ENCODE results near the gene ARHGAP15.

DNA sequence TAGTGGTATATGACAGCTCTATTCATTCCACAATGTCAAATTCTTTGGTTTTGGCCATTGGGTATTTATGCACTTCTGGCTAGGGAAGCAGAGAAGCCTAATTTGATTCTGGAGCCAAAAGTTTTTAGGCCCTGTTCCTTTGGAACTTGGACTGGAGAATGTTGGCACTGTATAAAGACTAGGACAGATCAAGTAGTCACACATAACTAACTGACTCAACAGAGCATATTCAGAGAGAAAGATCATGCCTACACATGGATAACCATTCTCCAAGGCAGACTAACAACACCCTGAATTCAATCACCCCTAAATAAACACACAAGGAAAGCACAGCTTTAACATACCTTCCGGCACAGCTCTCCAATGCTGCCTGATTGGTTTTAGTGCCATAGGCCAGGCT lies 62.9 kb downstream of the ARHGAP15 start:
- TF ChIP-seq, protein P1, sequence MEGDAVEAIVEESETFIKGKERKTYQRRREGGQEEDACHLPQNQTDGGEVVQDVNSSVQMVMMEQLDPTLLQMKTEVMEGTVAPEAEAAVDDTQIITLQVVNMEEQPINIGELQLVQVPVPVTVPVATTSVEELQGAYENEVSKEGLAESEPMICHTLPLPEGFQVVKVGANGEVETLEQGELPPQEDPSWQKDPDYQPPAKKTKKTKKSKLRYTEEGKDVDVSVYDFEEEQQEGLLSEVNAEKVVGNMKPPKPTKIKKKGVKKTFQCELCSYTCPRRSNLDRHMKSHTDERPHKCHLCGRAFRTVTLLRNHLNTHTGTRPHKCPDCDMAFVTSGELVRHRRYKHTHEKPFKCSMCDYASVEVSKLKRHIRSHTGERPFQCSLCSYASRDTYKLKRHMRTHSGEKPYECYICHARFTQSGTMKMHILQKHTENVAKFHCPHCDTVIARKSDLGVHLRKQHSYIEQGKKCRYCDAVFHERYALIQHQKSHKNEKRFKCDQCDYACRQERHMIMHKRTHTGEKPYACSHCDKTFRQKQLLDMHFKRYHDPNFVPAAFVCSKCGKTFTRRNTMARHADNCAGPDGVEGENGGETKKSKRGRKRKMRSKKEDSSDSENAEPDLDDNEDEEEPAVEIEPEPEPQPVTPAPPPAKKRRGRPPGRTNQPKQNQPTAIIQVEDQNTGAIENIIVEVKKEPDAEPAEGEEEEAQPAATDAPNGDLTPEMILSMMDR (IDR thresholded peaks at IDR 0.05; ENCODE audit: poor library complexity, severe bottlenecking): no peak
- TF ChIP-seq POLR2AphosphoS5 (IDR thresholded peaks at IDR 0.05) (no peak), EZH2 (IDR thresholded peaks at IDR 0.05; ENCODE audit: borderline replicate concordance, insufficient read depth, low read length, poor library complexity, severe bottlenecking) (no peak), TAF1 (IDR thresholded peaks at IDR 0.05; ENCODE audit: low read depth) (no peak), RAD21 (conservative IDR thresholded peaks at IDR 0.05) (no peak), MXI1 (conservative IDR thresholded peaks at IDR 0.05; ENCODE audit: poor library complexity, severe bottlenecking) (no peak), SMC3 (conservative IDR thresholded peaks at IDR 0.05; ENCODE audit: poor library complexity) (no peak)
- TF ChIP-seq, protein P2, sequence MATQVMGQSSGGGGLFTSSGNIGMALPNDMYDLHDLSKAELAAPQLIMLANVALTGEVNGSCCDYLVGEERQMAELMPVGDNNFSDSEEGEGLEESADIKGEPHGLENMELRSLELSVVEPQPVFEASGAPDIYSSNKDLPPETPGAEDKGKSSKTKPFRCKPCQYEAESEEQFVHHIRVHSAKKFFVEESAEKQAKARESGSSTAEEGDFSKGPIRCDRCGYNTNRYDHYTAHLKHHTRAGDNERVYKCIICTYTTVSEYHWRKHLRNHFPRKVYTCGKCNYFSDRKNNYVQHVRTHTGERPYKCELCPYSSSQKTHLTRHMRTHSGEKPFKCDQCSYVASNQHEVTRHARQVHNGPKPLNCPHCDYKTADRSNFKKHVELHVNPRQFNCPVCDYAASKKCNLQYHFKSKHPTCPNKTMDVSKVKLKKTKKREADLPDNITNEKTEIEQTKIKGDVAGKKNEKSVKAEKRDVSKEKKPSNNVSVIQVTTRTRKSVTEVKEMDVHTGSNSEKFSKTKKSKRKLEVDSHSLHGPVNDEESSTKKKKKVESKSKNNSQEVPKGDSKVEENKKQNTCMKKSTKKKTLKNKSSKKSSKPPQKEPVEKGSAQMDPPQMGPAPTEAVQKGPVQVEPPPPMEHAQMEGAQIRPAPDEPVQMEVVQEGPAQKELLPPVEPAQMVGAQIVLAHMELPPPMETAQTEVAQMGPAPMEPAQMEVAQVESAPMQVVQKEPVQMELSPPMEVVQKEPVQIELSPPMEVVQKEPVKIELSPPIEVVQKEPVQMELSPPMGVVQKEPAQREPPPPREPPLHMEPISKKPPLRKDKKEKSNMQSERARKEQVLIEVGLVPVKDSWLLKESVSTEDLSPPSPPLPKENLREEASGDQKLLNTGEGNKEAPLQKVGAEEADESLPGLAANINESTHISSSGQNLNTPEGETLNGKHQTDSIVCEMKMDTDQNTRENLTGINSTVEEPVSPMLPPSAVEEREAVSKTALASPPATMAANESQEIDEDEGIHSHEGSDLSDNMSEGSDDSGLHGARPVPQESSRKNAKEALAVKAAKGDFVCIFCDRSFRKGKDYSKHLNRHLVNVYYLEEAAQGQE (IDR thresholded peaks at IDR 0.05; ENCODE audit: borderline replicate concordance): no peak
